ENCODE measurements around the gene SCGB3A1.

Gene SCGB3A1

DNA sequence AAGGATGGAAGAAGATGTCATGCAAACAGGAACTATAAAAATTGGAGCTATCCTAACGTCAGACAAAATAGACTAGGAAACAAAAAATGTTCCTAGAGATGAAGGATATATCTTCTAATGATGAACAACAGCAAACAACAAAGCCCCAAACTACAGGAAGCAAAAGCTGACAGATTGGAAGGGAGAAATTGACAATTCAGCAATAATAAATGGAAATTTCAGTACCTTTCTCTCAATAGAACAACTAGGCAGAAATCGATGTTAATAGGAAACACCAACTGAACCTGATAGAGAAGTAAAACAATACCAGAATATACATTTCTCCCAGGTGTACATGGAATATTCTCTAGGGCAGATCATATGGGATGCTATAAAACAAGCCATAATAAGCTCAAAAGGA lies 7.6 kb downstream of the SCGB3A1 start:
- DNase-seq: no peak

GRCh38 chr5:180580681-180581080 lies 10.6 kb downstream of the SCGB3A1 start:
- no peak for DNase-seq

- DNase-seq: no peak
Observed at GRCh38 chr5:180575571-180575970, 15.7 kb downstream of the SCGB3A1 start.

DNA sequence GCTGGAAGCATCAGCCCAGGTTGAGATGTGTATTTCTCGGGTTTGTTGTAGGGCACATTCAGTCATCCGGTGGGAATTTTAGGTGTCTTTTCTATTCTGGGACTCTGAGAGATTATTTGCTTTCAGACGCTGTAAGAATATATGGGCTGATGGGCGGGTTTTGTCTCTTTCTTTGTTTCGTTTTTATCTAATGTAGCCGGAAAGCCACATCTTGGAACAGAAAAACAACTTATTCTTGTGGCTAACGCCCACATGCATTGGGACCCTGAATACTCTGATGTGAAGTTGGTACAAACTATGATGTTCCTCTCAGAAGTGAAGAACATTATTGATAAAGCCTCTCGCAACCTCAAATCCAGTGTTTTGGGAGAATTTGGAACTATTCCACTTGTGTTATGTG lies 22.4 kb downstream of the SCGB3A1 start:
- no peak for DNase-seq

DNA sequence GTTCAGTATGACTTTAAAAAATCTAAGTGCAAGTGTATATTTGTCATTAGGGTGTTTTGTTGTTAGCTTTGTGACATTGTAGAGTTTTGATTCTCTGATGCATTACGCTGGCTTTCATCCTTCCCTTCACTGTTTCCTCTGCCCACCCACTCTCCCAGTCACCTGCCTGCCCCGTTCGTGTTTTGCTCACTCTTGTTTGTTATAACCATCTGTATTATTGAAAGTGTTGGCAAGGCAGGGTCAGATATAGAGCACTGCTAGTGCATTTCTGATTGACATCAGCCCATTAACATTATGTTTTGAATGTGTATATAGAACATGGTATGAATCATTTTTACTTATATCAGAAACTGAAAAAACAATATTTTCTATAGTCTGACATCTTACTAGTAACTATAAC lies 27.3 kb downstream of the SCGB3A1 start:
- no peak for DNase-seq

DNA sequence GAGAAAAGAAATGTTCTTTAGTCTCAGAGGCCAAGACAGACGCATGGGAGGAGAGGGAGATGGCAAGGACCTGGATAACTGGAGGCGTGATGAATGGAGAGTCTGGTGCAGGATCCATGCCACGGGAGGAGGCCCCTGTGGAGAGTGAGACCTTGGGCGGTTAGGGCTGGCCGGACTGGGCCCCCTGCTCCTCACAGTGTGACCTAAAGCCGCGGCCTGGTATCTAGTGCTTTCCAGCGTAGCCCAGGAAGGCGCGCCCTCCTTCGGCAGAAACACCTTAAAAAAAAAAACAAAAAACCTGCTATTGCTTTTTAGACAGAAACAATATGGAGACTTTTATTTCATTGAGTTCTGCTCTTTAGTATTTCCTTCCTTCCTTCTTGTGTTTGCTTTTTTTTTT lies 33.1 kb downstream of the SCGB3A1 start:
- no peak for DNase-seq

DNA sequence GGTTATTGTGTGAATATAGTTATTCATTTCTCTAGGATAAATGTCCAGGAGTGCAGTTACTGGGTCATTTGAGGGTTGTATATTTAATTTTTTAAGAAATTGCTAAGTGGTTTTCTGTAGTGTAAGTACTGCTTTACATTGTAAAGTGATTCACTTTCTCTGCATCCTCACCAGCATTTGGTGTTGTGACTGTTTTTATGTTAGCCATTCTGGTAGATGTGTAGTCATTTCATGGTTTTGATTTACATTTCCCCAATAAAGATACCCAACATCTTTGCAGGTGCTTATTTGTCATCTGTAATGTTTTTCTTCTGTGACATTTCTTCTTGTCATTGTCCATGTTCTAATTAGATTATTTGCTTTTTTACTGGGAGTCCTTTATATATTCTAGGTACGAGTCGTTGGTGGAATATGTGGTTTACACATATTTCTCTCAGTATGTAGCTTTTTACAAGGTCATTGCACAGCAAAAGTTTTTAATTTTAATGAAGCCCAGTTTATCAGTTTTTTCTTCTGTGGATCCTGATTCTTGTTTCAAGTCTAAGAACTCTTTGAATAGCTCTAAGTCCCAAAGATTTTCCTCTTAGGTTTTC lies 34.0 kb downstream of the SCGB3A1 start:
- DNase-seq: no peak

DNA sequence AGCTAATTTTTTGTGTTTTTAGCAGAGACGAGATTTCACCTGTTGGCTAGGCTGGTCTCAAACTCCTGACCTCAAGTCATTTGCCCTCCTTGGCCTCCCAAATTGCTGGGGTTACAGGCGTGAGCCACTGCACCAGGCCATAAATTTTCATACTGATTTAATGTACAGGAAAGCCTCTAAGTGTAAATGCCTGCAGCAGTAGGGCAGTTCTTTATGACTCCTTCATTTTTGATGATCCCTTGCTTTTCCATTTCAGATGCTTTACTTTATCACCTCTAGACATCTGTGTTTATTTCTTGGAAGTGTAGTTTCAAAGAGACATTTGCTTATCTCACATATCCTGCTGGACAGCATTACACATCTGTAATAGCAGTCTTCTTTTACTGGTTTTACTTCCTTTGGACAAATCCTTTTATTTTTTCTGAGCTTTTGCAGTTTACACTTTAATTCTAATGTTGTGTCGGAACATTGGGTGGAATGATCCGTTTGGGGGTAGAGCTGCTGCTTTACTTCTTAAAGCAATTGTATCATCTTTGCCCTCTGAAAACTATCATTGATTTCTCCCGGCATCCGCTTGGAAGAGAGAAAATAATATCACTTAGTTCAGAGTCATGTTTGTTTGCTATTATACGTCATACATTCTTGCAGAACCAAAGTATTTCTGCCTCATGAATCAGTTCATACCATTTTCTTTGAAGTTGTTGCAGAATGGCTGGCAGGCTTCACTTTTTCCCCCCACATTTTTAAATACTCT lies 36.0 kb downstream of the SCGB3A1 start:
- DNase-seq: no peak

- DNase-seq: no peak
Observed at GRCh38 chr5:180553530-180553929, 37.8 kb downstream of the SCGB3A1 start.

DNA sequence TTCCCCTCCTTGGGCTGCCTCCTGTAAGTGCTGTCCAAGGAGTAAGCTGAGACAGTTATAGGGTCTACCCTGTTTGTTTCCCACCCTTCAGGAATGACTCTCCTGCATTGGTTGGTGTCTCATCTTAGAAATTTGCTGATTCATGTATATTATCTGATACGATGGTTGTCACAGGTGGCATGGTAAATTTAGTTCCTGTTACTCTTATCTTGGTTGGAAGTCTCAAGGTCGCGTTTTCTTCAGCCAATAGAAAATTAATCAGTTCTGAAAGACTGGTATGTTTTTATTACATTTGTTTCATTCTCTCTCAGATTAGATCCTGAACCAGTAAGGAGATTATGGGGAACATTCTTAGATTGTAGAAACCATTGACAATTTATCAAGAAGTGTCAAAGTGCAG lies 42.7 kb downstream of the SCGB3A1 start:
- DNase-seq: no peak

- no peak for DNase-seq
Observed at GRCh38 chr5:180545248-180545647, 46.1 kb downstream of the SCGB3A1 start.

DNA sequence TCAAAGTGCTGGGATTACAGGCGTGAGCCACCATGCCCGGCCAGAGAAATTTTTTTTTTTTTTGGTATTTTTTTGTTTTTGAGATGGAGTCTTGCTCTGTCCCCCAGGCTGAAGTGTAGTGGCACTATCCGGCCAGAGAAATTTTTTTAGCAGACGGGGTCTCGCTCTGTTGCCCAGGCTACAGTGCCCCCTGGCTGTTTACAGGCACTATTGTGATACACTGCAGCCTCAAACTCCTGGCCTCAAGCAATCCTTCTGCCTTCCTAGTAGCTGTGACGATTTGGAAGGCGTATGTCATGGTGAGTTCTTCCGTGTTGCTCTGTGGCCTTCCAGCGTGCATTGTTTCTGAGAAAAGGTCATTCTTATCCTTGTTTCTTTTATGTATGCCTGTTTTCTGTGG lies 49.6 kb downstream of the SCGB3A1 start:
- DNase-seq: no peak
